HUES64 (cell line): ENCODE measurements around the gene RHBDL3.
A peak's percentile ranks its signal among the peaks of the same experiment; 100 is the strongest.

ENCODE experiments used
- H3K27ac ChIP-seq: 2 replicates; pipeline ENCODE4 v1.7.0; 2013; ENCODE audit warnings: low read depth, low read length, inconsistent platforms
- H3K27me3 ChIP-seq: 2 replicates; pipeline ENCODE4 v1.6.1; 2013; ENCODE audit warnings: mild to moderate bottlenecking, low read length; ENCODE audit not compliant: insufficient read depth
- H3K36me3 ChIP-seq: 2 replicates; pipeline ENCODE4 v1.6.1; 2013; ENCODE audit warnings: mild to moderate bottlenecking, low read length; ENCODE audit not compliant: insufficient read depth
- H3K4me1 ChIP-seq: 2 replicates; pipeline ENCODE4 v1.6.1; 2013; ENCODE audit warnings: mild to moderate bottlenecking, low read length, moderate library complexity; ENCODE audit not compliant: insufficient read depth
- H3K4me3 ChIP-seq: 2 replicates; pipeline ENCODE4 v1.5.1; 2013; ENCODE audit warnings: mild to moderate bottlenecking, low read length, moderate library complexity
- H3K9ac ChIP-seq: 2 replicates; pipeline ENCODE4 v1.6.1; 2013; ENCODE audit warnings: mild to moderate bottlenecking, low read depth, low read length
- H3K9me3 ChIP-seq: 2 replicates; pipeline ENCODE4 v1.6.1; 2013; ENCODE audit warnings: low read depth, low read length; ENCODE audit not compliant: insufficient read depth
- WGBS: fragments of 150-250, 120-280 bp; methylation state at CpG from one replicate; pipeline ENCODE4 v1.1.7; 2013; ENCODE audit warnings: missing lambda C conversion rate; 5-methylcytosine and 5-hydroxymethylcytosine counted together

The RHBDL3 gene

GRCh38 chr17:32327911-32328310 lies 62.3 kb downstream of the RHBDL3 start:
- WGBS = 90% methylated on average over 1 of the region's 1 CpG

GRCh38 chr17:32330147-32330546 lies 64.5 kb downstream of the RHBDL3 start:
- WGBS = 95% methylated on average over 3 of the region's 3 CpGs
- no peaks in the 10 kb centered on the region for H3K4me1 ChIP-seq

More at GRCh38 chr17:32327911-32328310, 62.3 kb downstream of the RHBDL3 start:
- Histone ChIP-seq H3K9ac (no peak overlapping the region), H3K27me3 (no peaks in the 10 kb centered on the region), H3K4me3 (no peak overlapping the region), H3K9me3 (no peaks in the 10 kb centered on the region), H3K27ac (no peak overlapping the region), H3K4me1 (peaks cover 14% of the 10 kb centered on the region), H3K36me3 (peaks cover 18% of the 10 kb centered on the region)

GRCh38 chr17:32331243-32332040 lies 65.8 kb downstream of the RHBDL3 start:
- H3K4me1 ChIP-seq = no peaks in the 10 kb centered on the region

More at GRCh38 chr17:32330147-32330546, 64.5 kb downstream of the RHBDL3 start:
- no peaks in the 10 kb centered on the region for H3K9me3 ChIP-seq
- no peak overlapping the region for H3K9ac ChIP-seq
- H3K36me3 ChIP-seq = peaks cover 41% of the 10 kb centered on the region
- H3K4me3 ChIP-seq = no peak overlapping the region
- H3K27ac ChIP-seq = no peak overlapping the region
- no peaks in the 10 kb centered on the region for H3K27me3 ChIP-seq

GRCh38 chr17:32333187-32333586 lies 67.6 kb downstream of the RHBDL3 start:
- H3K27me3 ChIP-seq = no peaks in the 10 kb centered on the region
- 98% methylated on average over 1 of the region's 2 CpGs for whole genome bisulfite sequencing
- H3K36me3 ChIP-seq = peaks cover 69% of the 10 kb centered on the region
- no peaks in the 10 kb centered on the region for H3K4me1 ChIP-seq
- no peak overlapping the region for H3K9ac ChIP-seq
- H3K27ac ChIP-seq = no peak overlapping the region
- no peaks in the 10 kb centered on the region for H3K9me3 ChIP-seq
- H3K4me3 ChIP-seq = no peak overlapping the region

More at GRCh38 chr17:32331243-32332040, 65.8 kb downstream of the RHBDL3 start:
- no peaks in the 10 kb centered on the region for H3K27me3 ChIP-seq
- no peak overlapping the region for H3K9ac ChIP-seq
- no peak overlapping the region for H3K4me3 ChIP-seq
- H3K9me3 ChIP-seq = no peaks in the 10 kb centered on the region
- 96% methylated on average over 3 of the region's 3 CpGs for WGBS
- peaks cover 52% of the 10 kb centered on the region for H3K36me3 ChIP-seq
- no peak overlapping the region for H3K27ac ChIP-seq

GRCh38 chr17:32335046-32335445 lies 69.4 kb downstream of the RHBDL3 start:
- Histone ChIP-seq H3K4me3 (no peak overlapping the region), H3K36me3 (peaks cover 86% of the 10 kb centered on the region), H3K27ac (no peak overlapping the region), H3K9ac (no peak overlapping the region), H3K4me1 (no peaks in the 10 kb centered on the region), H3K9me3 (no peaks in the 10 kb centered on the region), H3K27me3 (no peaks in the 10 kb centered on the region)

- Histone ChIP-seq H3K36me3 (peaks cover 82% of the 10 kb centered on the region), H3K4me1 (no peaks in the 10 kb centered on the region), H3K27me3 (no peaks in the 10 kb centered on the region), H3K27ac (no peak overlapping the region), H3K9ac (no peak overlapping the region), H3K9me3 (no peaks in the 10 kb centered on the region), H3K4me3 (no peak overlapping the region)
- 95% methylated on average over 4 of the region's 4 CpGs for WGBS
Measured at GRCh38 chr17:32335687-32336086, 70.1 kb downstream of the RHBDL3 start.

- Histone ChIP-seq H3K9ac (peak overlapping the region; percentile 92), H3K27me3 (no peaks in the 10 kb centered on the region), H3K9me3 (no peaks in the 10 kb centered on the region), H3K27ac (peak overlapping the region; percentile 47; the same call in 1 of the 2 replicates), H3K4me3 (peak overlapping the region; percentile 96), H3K36me3 (peaks cover 37% of the 10 kb centered on the region), H3K4me1 (peaks cover 7% of the 10 kb centered on the region; the same call in 1 of the 2 replicates)
- 14% methylated on average over 13 of the region's 13 CpGs for WGBS
Measured at GRCh38 chr17:32341141-32341856, 75.7 kb downstream of the RHBDL3 start.

- WGBS = 10% methylated on average over 46 of the region's 47 CpGs
- H3K27ac ChIP-seq = peak within 1 kb of the TSS; percentile 73
- H3K4me3 ChIP-seq = peak within 1 kb of the TSS; percentile 96
- no peaks in the 10 kb centered on the region for H3K27me3 ChIP-seq
- H3K9ac ChIP-seq = peak within 1 kb of the TSS; percentile 92
- peaks cover 7% of the 10 kb centered on the region; the same call in 1 of the 2 replicates for H3K4me1 ChIP-seq
- peaks cover 29% of the 10 kb centered on the region for H3K36me3 ChIP-seq
- H3K9me3 ChIP-seq = no peaks in the 10 kb centered on the region
Measured at GRCh38 chr17:32341857-32342602, 76.4 kb downstream of the RHBDL3 start, which contains the start of gene C17orf75. TSS of gene C17orf75 (minus strand) at chr17:32342173. CDS start at chr17:32342139, 34 bp downstream.

GRCh38 chr17:32342603-32343325 lies 77.1 kb downstream of the RHBDL3 start:
- H3K9me3 ChIP-seq = no peaks in the 10 kb centered on the region
- H3K4me3 ChIP-seq = peak overlapping the region; percentile 96
- no peak overlapping the region for H3K27ac ChIP-seq
- 91% methylated on average over 12 of the region's 14 CpGs for WGBS
- peaks cover 22% of the 10 kb centered on the region for H3K36me3 ChIP-seq
- peaks cover 7% of the 10 kb centered on the region; the same call in 1 of the 2 replicates for H3K4me1 ChIP-seq
- no peaks in the 10 kb centered on the region for H3K27me3 ChIP-seq
- H3K9ac ChIP-seq = peak overlapping the region; percentile 92; the same call in 1 of the 2 replicates

- H3K27me3 ChIP-seq = no peaks in the 10 kb centered on the region
- no peak overlapping the region for H3K4me3 ChIP-seq
- no peak overlapping the region for H3K27ac ChIP-seq
- no peaks in the 10 kb centered on the region for H3K36me3 ChIP-seq
- peaks cover 4% of the 10 kb centered on the region; the same call in 1 of the 2 replicates for H3K4me1 ChIP-seq
- WGBS = 93% methylated on average over 11 of the region's 11 CpGs
- no peak overlapping the region for H3K9ac ChIP-seq
- H3K9me3 ChIP-seq = no peaks in the 10 kb centered on the region
Measured at GRCh38 chr17:32345951-32346600, 80.4 kb downstream of the RHBDL3 start.
